ENCODE data around the gene HSD3B1.

DNA sequence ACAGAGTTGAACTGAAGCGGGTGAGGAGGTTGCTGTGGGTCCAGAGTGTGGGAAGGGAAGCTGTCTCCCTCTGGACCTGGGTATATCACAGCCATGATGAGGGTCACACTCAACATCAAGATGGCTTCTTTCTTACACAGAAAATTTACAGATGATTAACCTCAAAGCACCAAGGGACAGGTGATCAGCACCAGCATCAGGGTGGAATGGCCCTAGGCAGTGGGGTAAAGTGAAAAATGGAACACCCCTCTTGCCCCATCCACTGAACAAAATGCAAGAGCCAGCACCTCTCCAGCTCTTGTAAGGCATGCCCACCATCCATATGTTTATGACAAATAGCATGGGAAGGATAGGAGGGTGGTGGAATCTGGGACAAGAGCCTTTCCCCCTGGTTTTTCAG, 40.3 kb downstream of the HSD3B1 start:
- TF ChIP-seq, protein P1, sequence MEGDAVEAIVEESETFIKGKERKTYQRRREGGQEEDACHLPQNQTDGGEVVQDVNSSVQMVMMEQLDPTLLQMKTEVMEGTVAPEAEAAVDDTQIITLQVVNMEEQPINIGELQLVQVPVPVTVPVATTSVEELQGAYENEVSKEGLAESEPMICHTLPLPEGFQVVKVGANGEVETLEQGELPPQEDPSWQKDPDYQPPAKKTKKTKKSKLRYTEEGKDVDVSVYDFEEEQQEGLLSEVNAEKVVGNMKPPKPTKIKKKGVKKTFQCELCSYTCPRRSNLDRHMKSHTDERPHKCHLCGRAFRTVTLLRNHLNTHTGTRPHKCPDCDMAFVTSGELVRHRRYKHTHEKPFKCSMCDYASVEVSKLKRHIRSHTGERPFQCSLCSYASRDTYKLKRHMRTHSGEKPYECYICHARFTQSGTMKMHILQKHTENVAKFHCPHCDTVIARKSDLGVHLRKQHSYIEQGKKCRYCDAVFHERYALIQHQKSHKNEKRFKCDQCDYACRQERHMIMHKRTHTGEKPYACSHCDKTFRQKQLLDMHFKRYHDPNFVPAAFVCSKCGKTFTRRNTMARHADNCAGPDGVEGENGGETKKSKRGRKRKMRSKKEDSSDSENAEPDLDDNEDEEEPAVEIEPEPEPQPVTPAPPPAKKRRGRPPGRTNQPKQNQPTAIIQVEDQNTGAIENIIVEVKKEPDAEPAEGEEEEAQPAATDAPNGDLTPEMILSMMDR (IDR thresholded peaks at IDR 0.05) = no peak
- TF ChIP-seq ZFX (IDR thresholded peaks at IDR 0.05; ENCODE audit: borderline replicate concordance) = no peak
